ENCODE data around the gene FLRT1.

Gene FLRT1

DNA sequence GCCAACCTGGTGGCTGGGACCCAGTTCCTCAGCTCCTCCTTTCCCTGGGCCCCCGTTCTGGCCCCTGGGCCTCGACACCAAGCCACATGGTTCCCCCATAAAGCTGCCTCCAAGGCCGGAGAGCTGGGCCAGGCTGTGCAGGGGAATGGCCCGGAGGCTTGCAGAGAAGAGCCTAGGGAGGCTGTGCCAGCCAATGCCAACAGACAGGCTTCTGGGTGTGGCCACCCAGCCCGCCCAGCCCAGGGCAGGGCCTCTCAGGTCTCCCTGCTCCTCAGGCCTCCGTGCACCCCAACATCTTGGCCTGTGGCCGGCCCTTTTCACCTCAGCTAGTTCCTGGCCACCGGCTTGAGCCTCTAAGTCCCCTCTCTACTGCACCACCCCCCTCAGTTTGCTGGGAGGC is 17.4 kb upstream of the FLRT1 start:
- TF ChIP-seq, protein P1, sequence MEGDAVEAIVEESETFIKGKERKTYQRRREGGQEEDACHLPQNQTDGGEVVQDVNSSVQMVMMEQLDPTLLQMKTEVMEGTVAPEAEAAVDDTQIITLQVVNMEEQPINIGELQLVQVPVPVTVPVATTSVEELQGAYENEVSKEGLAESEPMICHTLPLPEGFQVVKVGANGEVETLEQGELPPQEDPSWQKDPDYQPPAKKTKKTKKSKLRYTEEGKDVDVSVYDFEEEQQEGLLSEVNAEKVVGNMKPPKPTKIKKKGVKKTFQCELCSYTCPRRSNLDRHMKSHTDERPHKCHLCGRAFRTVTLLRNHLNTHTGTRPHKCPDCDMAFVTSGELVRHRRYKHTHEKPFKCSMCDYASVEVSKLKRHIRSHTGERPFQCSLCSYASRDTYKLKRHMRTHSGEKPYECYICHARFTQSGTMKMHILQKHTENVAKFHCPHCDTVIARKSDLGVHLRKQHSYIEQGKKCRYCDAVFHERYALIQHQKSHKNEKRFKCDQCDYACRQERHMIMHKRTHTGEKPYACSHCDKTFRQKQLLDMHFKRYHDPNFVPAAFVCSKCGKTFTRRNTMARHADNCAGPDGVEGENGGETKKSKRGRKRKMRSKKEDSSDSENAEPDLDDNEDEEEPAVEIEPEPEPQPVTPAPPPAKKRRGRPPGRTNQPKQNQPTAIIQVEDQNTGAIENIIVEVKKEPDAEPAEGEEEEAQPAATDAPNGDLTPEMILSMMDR (IDR thresholded peaks at IDR 0.05; ENCODE audit: low read depth, low read length) = no peak
- DNase-seq (ENCODE audit: low read depth, low spot score) = no peak
- in situ Hi-C loops (cut with HindIII; ENCODE audit: low sequenced_read_pairs) = no loop called here
- H3K4me3 ChIP-seq (ENCODE audit: low read depth, low read length) = no peak overlapping the region

DNA sequence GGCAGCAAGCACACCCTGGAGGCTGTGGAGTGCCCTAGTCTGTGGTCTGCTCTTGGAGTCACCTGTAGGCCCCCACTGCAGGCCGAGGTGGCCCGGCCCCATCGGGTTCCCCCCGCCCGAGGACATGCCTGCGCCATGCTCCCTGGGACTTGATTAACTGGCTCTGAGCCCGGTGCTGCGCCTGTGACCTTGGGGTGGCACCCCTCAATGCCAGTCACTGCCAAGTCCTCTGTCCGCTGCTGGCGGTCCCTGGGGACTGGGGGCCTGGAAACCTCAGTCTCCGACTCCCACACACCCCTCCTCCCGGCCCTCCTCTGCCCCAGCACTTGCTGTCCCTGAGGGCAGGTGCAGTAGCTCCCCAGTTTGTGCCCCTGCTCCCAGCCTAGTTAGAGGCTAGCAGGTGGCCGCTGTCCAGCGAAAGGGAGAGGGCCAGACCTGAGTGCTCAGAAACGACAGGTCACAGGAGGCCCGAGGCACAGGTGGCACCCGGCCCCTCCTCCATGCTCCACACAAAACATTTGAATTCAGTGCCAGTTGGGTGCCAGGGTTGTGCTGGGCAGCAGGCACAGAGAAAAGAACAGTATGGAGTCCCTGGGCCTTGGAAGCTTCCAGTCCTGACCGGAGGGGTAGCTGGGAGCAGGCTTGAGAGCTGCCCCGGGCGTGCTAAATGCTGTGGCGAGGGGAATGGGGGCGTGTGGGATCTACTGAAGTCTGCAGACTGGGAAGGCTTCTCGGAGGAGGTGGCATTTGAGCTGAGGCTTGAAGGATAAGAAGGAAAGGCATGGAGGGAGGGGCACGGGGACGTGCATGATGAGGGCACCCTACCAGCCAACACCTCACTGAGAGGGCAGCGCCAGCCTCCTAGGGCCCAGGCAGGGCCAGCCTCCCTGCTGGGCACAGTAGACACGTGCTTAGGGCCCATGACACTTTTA is 16.4 kb upstream of the FLRT1 start:
- no peak overlapping the region for H3K4me3 ChIP-seq (ENCODE audit: low read depth, low read length)
- DNase-seq (ENCODE audit: low read depth, low spot score) = no peak
- in situ Hi-C loops (cut with HindIII; ENCODE audit: low sequenced_read_pairs) = no loop called here
- TF ChIP-seq, protein P1 (IDR thresholded peaks at IDR 0.05; ENCODE audit: low read depth, low read length) = no peak

DNA sequence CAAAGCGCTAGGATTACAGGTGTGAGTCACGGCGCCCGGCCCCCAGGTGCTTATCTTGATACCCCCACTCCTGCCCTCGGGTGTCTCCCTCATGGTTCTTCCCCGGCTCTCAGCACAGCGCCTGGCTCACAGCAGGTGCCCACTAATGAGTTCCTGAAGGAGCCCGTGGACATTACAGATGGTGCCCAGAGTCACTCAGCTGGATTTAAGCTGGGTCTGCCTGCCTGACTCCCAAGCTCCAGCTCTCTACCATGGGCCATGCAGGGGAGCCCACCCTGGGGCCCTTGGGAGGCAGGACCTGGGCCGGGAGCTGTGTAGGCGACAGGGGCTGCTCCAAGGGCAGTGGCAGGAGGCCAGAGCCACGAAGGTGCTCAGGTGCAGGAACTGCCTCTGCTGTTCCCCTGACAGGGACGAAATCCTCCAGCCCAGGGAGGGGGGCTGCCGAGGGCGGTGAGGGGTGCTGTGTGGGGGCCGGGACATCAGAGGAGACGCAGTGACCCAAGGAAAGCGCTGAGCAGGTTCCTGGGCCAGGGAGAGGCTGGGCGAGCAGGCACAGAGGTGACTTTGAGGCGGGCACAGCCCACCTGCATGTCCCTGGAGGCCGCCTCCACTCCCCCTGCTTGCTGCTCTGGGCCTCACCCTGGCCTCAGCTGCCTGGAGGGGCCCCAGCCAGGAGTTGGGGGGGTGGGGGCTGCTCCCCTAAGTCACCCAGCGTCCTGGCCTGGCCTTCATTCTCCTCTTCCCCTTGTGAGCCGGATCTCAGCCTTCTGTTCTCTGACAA is 14.6 kb upstream of the FLRT1 start:
- TF ChIP-seq, protein P1 (IDR thresholded peaks at IDR 0.05; ENCODE audit: low read depth, low read length) = no peak
- H3K4me3 ChIP-seq (ENCODE audit: low read depth, low read length) = no peak overlapping the region
- no peak for DNase-seq (ENCODE audit: low read depth, low spot score)
- in situ Hi-C loops (cut with HindIII; ENCODE audit: low sequenced_read_pairs) = no loop called here

DNA sequence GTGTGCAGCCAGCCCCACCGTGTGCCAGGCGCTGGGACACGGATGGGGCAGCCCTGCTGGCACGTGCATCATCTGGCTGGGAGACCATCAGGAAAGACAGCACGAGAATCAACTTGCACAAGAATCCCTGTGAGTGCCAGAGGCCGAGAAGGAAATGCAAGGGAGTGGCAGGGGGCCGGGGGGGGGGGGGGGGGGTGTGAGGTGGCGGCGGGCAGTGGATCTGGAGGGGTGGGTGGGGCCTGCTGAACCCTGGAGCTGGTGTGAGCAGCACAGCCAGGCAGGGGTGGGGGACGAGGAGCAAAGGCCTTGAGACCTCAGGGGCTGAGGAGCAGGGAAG is 14.0 kb upstream of the FLRT1 start:
- H3K4me3 ChIP-seq (ENCODE audit: low read depth, low read length) = no peak overlapping the region
- no peak for DNase-seq (ENCODE audit: low read depth, low spot score)
- in situ Hi-C loops (cut with HindIII; ENCODE audit: low sequenced_read_pairs) = no loop called here
- TF ChIP-seq, protein P1 (IDR thresholded peaks at IDR 0.05; ENCODE audit: low read depth, low read length) = no peak

DNA sequence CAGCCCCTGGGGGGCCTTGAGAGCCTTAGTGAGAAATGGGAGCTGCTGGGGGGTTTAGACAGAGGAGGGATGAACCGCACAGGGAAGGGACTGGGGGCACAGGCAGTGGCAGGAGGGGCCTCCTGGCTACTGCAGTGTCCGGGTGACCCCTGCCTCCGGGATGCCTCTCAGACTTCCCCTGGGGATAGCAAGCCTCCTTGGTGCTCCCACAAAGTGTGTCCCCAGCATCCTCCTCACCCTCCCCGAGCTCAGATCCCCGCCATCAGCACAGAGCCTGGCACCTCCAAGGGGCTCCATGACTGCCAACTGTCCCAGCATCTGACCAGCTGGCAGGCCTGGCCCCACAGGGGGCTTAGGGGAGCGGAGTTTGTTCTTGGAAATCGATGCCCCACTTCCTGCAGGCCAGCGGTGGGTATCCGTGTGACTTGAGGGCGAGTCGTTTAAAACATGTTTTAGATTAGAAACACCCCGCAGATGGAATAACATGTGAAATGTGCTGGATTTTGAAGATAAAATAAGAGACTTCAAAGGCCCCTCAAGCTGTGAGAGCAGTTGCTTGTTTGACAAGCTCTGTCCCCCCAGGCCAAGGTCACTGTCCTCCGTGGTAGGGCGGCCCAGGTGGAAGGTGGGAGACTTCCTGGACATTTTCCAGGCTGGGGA is 13.5 kb upstream of the FLRT1 start:
- no peak for DNase-seq (ENCODE audit: low read depth, low spot score)
- no peak overlapping the region for H3K4me3 ChIP-seq (ENCODE audit: low read depth, low read length)
- in situ Hi-C loops (cut with HindIII; ENCODE audit: low sequenced_read_pairs) = no loop called here
- TF ChIP-seq, protein P1 (IDR thresholded peaks at IDR 0.05; ENCODE audit: low read depth, low read length) = no peak
